Measurements from ENCODE around the gene AP1B1.

Gene AP1B1

GRCh38 chr22:29315286-29316140, 72.9 kb downstream of the AP1B1 start, which contains the start of gene RASL10A:
Gene RASL10A (minus strand): TSS chr22:29315697. CDS start chr22:29315246, 451 bp downstream.
- Histone ChIP-seq H3K36me3 (ENCODE audit: insufficient read depth, low read depth, low read length) (no peaks in the 10 kb centered on the region), H3K4me1 (ENCODE audit: insufficient read depth, low read length) (no peaks in the 10 kb centered on the region), H3K27ac (ENCODE audit: low read length) (no peak within 1 kb of the TSS), H3K9ac (ENCODE audit: low read depth, low read length) (no peak within 1 kb of the TSS), H3K27me3 (ENCODE audit: insufficient read depth, low read length) (peaks cover 54% of the 10 kb centered on the region), H3K4me3 (ENCODE audit: low read length) (peak within 1 kb of the TSS; percentile 30; the same call in 1 of the 2 replicates), H3K9me3 (ENCODE audit: insufficient read depth, low read depth, low read length) (no peaks in the 10 kb centered on the region)

GRCh38 chr22:29314537-29315285, 73.7 kb downstream of the AP1B1 start:
- H3K36me3 ChIP-seq (ENCODE audit: insufficient read depth, low read depth, low read length), result no peaks in the 10 kb centered on the region
- H3K27ac ChIP-seq (ENCODE audit: low read length), result no peak overlapping the region
- no peak overlapping the region for H3K9ac ChIP-seq (ENCODE audit: low read depth, low read length)
- peaks cover 54% of the 10 kb centered on the region for H3K27me3 ChIP-seq (ENCODE audit: insufficient read depth, low read length)
- no peaks in the 10 kb centered on the region for H3K4me1 ChIP-seq (ENCODE audit: insufficient read depth, low read length)
- H3K9me3 ChIP-seq (ENCODE audit: insufficient read depth, low read depth, low read length), result no peaks in the 10 kb centered on the region
- H3K4me3 ChIP-seq (ENCODE audit: low read length), result peak overlapping the region; percentile 30; the same call in 1 of the 2 replicates

- Histone ChIP-seq H3K27ac (ENCODE audit: low read length) (no peak overlapping the region), H3K9me3 (ENCODE audit: insufficient read depth, low read depth, low read length) (no peaks in the 10 kb centered on the region), H3K36me3 (ENCODE audit: insufficient read depth, low read depth, low read length) (no peaks in the 10 kb centered on the region), H3K4me1 (ENCODE audit: insufficient read depth, low read length) (no peaks in the 10 kb centered on the region), H3K4me3 (ENCODE audit: low read length) (no peak overlapping the region), H3K9ac (ENCODE audit: low read depth, low read length) (no peak overlapping the region), H3K27me3 (ENCODE audit: insufficient read depth, low read length) (peaks cover 54% of the 10 kb centered on the region)
These were observed 74.5 kb downstream of the AP1B1 start for GRCh38 chr22:29313576-29314466.

GRCh38 chr22:29313126-29313575, 75.2 kb downstream of the AP1B1 start:
- H3K36me3 ChIP-seq (ENCODE audit: insufficient read depth, low read depth, low read length), result no peaks in the 10 kb centered on the region
- no peaks in the 10 kb centered on the region for H3K4me1 ChIP-seq (ENCODE audit: insufficient read depth, low read length)
- no peak overlapping the region for H3K9ac ChIP-seq (ENCODE audit: low read depth, low read length)

GRCh38 chr22:29312218-29313125, 75.9 kb downstream of the AP1B1 start:
- Histone ChIP-seq H3K27ac (ENCODE audit: low read length) (no peak overlapping the region), H3K27me3 (ENCODE audit: insufficient read depth, low read length) (peaks cover 57% of the 10 kb centered on the region), H3K4me1 (ENCODE audit: insufficient read depth, low read length) (no peaks in the 10 kb centered on the region; the same call in 1 of the 2 replicates), H3K9ac (ENCODE audit: low read depth, low read length) (no peak overlapping the region), H3K9me3 (ENCODE audit: insufficient read depth, low read depth, low read length) (no peaks in the 10 kb centered on the region), H3K4me3 (ENCODE audit: low read length) (no peak overlapping the region), H3K36me3 (ENCODE audit: insufficient read depth, low read depth, low read length) (no peaks in the 10 kb centered on the region)

More at GRCh38 chr22:29313126-29313575, 75.2 kb downstream of the AP1B1 start:
- H3K27ac ChIP-seq (ENCODE audit: low read length), result no peak overlapping the region
- no peaks in the 10 kb centered on the region for H3K9me3 ChIP-seq (ENCODE audit: insufficient read depth, low read depth, low read length)
- H3K27me3 ChIP-seq (ENCODE audit: insufficient read depth, low read length), result peaks cover 54% of the 10 kb centered on the region
- no peak overlapping the region for H3K4me3 ChIP-seq (ENCODE audit: low read length)

- Histone ChIP-seq H3K4me3 (ENCODE audit: low read length) (no peak overlapping the region), H3K9ac (ENCODE audit: low read depth, low read length) (no peak overlapping the region), H3K27ac (ENCODE audit: low read length) (no peak overlapping the region)
These were observed 76.7 kb downstream of the AP1B1 start for GRCh38 chr22:29311464-29312217.

GRCh38 chr22:29310863-29311339, 77.5 kb downstream of the AP1B1 start:
- Histone ChIP-seq H3K27me3 (ENCODE audit: insufficient read depth, low read length) (peaks cover 45% of the 10 kb centered on the region), H3K4me1 (ENCODE audit: insufficient read depth, low read length) (no peaks in the 10 kb centered on the region; the same call in 1 of the 2 replicates), H3K4me3 (ENCODE audit: low read length) (no peak overlapping the region), H3K9me3 (ENCODE audit: insufficient read depth, low read depth, low read length) (no peaks in the 10 kb centered on the region), H3K27ac (ENCODE audit: low read length) (no peak overlapping the region), H3K9ac (ENCODE audit: low read depth, low read length) (no peak overlapping the region), H3K36me3 (ENCODE audit: insufficient read depth, low read depth, low read length) (no peaks in the 10 kb centered on the region)

More at GRCh38 chr22:29311464-29312217, 76.7 kb downstream of the AP1B1 start:
- Histone ChIP-seq H3K9me3 (ENCODE audit: insufficient read depth, low read depth, low read length) (no peaks in the 10 kb centered on the region), H3K27me3 (ENCODE audit: insufficient read depth, low read length) (peaks cover 52% of the 10 kb centered on the region), H3K4me1 (ENCODE audit: insufficient read depth, low read length) (no peaks in the 10 kb centered on the region; the same call in 1 of the 2 replicates), H3K36me3 (ENCODE audit: insufficient read depth, low read depth, low read length) (no peaks in the 10 kb centered on the region)

GRCh38 chr22:29310065-29310862, 78.1 kb downstream of the AP1B1 start:
- H3K9ac ChIP-seq (ENCODE audit: low read depth, low read length), result no peak overlapping the region
- H3K27ac ChIP-seq (ENCODE audit: low read length), result no peak overlapping the region
- H3K4me1 ChIP-seq (ENCODE audit: insufficient read depth, low read length), result no peaks in the 10 kb centered on the region; the same call in 1 of the 2 replicates
- no peaks in the 10 kb centered on the region for H3K9me3 ChIP-seq (ENCODE audit: insufficient read depth, low read depth, low read length)
- no peaks in the 10 kb centered on the region for H3K36me3 ChIP-seq (ENCODE audit: insufficient read depth, low read depth, low read length)
- H3K4me3 ChIP-seq (ENCODE audit: low read length), result no peak overlapping the region
- H3K27me3 ChIP-seq (ENCODE audit: insufficient read depth, low read length), result peaks cover 38% of the 10 kb centered on the region

- H3K4me1 ChIP-seq (ENCODE audit: insufficient read depth, low read length), result no peaks in the 10 kb centered on the region; the same call in 1 of the 2 replicates
- H3K27ac ChIP-seq (ENCODE audit: low read length), result no peak overlapping the region
- peaks cover 31% of the 10 kb centered on the region for H3K27me3 ChIP-seq (ENCODE audit: insufficient read depth, low read length)
- no peaks in the 10 kb centered on the region for H3K36me3 ChIP-seq (ENCODE audit: insufficient read depth, low read depth, low read length)
- no peak overlapping the region for H3K9ac ChIP-seq (ENCODE audit: low read depth, low read length)
- no peaks in the 10 kb centered on the region for H3K9me3 ChIP-seq (ENCODE audit: insufficient read depth, low read depth, low read length)
- H3K4me3 ChIP-seq (ENCODE audit: low read length), result no peak overlapping the region
These were observed 78.9 kb downstream of the AP1B1 start for GRCh38 chr22:29309332-29310064.

All from iPS-20b (cell line).